Left lung (tissue), 10 donors: ENCODE measurements around the gene FAM171A1. TPM values are rescaled to one million over a fixed set of nuclear protein-coding genes. Genes with fewer than 3 reads are reported as not detected.
"Not testable (repeated sequence)": the region's sequence is repeated elsewhere in the genome, so short reads cannot be mapped to it uniquely, and the experiment has no call there.

ENCODE experiments used
- ATAC-seq: fragments of 200-7000 bp; cut with Tn5 transposase; one replicate; pipeline ENCODE4 v1.9.1; 2020; ENCODE audit warnings: moderate library complexity
- DNase-seq, 4 donors: peaks; one replicate each; pipeline ENCODE4 v3.0.0-alpha.2; 2013 to 2020
- H3K27ac ChIP-seq, 2 donors: fragments of 200-600 bp; sonication (generic) in 1 of 2; one replicate each; pipeline versions ENCODE4 v1.5.0 to v1.8.0; 2020 to 2021
- H3K27me3 ChIP-seq, 2 donors: fragments of 200-600 bp; sonication (generic) in 1 of 2; one replicate each; pipeline versions ENCODE4 v1.5.0 to v1.8.0; 2020 to 2021
- H3K36me3 ChIP-seq, 2 donors: fragments of 200-600 bp; sonication (generic) in 1 of 2; one replicate each; pipeline versions ENCODE4 v1.5.0 to v1.8.0; 2020 to 2021
- H3K4me1 ChIP-seq, 2 donors: fragments of 200-600 bp; one replicate each; pipeline ENCODE4 v1.8.0; 2021
- H3K4me3 ChIP-seq, 2 donors: fragments of 200-600 bp; sonication (generic) in 1 of 2; one replicate each; pipeline versions ENCODE4 v1.5.0 to v1.8.0; 2020 to 2021; ENCODE audit warnings: mild to moderate bottlenecking in 1 of 2
- H3K9me3 ChIP-seq, 2 donors: fragments of 200-600 bp; sonication (generic) in 1 of 2; one replicate each; pipeline versions ENCODE4 v1.5.0 to v1.8.0; 2020 to 2021
- CTCF ChIP-seq, 2 donors: fragments of 200-600 bp; sonication (generic) in 1 of 2; IDR thresholded peaks; one replicate each; pipeline versions ENCODE4 v1.5.0 to v1.8.0; 2021; ENCODE audit warnings: antibody characterized with exemption in 2 of 2
- intact Hi-C, 2 donors: fragments of 100-400 bp; cut with DNase I; formaldehyde crosslinking; loops; one replicate each; pipeline versions ENCODE4 v1.11.2 to v1.14.2; 2022
- polyA plus RNA-seq, 6 donors: library from polyadenylated mRNA; unstranded; fragments of 120-200 nt; gene quantifications; one replicate each; pipeline ENCODE4 v1.2.1, GENCODE V29; 2013; ENCODE audit not compliant: insufficient read length in 6 of 6
- total RNA-seq, 2 donors: library from RNA; stranded (reverse); fragmentation: NEBNext Ultra II Directional; extraction: Animal tissue kit (Norgen Biotek cat#: 25700); gene quantifications; one replicate each; pipeline ENCODE4 v1.2.1, GENCODE V29; 2021
- donor health status: DM: no; HTN: yes; CAD: no.
- donor health status: DM: no; HTN: no; CAD: no.

The FAM171A1 gene
- total and polyA plus RNA-seq, 8 donors = 13.2 to 77.7 (median 65.1) TPM

- Histone ChIP-seq H3K9me3 (no peaks in the 10 kb centered on the region), H3K4me3 (no peak overlapping the region), H3K27ac (no peak overlapping the region), H3K36me3 (no peaks in the 10 kb centered on the region), H3K27me3 (no peaks in the 10 kb centered on the region), H3K4me1 (no peaks in the 10 kb centered on the region)
- no peak for TF ChIP-seq CTCF (IDR thresholded peaks at IDR 0.05)
- intact Hi-C loops = no loop called here
- DNase-seq (no peak), ATAC-seq (no peak)
Observed at GRCh38 chr10:15208221-15208620, 162.9 kb downstream of the FAM171A1 start.

- intact Hi-C loops, ATAC-seq, H3K9me3 ChIP-seq, H3K27me3 ChIP-seq, DNase-seq, H3K4me1 ChIP-seq, H3K36me3 ChIP-seq, H3K27ac ChIP-seq, H3K4me3 ChIP-seq: not testable (repeated sequence)
Observed at GRCh38 chr10:15207410-15207809, 163.7 kb downstream of the FAM171A1 start.

- Histone ChIP-seq H3K27me3 (peaks cover 0 to 20% of the 10 kb centered on the region in 2 donors), H3K36me3 (no peaks in the 10 kb centered on the region), H3K27ac (no peak overlapping the region), H3K9me3 (no peaks in the 10 kb centered on the region), H3K4me3 (no peak overlapping the region), H3K4me1 (peaks cover 0 to 4% of the 10 kb centered on the region in 2 donors)
- no peak for TF ChIP-seq CTCF (IDR thresholded peaks at IDR 0.05)
- DNase-seq (no peak), ATAC-seq (no peak)
- intact Hi-C loops = no loop called here
Observed at GRCh38 chr10:15202639-15203038, 168.4 kb downstream of the FAM171A1 start.

GRCh38 chr10:15202301-15202621 lies 168.8 kb downstream of the FAM171A1 start:
- H3K4me3 ChIP-seq, H3K36me3 ChIP-seq, intact Hi-C loops, H3K4me1 ChIP-seq, H3K9me3 ChIP-seq, DNase-seq, H3K27ac ChIP-seq, ATAC-seq: not testable (repeated sequence)
- H3K27me3 ChIP-seq = peaks cover 0 to 22% of the 10 kb centered on the region in 2 donors

- H3K9me3 ChIP-seq = no peaks in the 10 kb centered on the region
- no peak for ATAC-seq
- H3K36me3 ChIP-seq = no peaks in the 10 kb centered on the region
- no peak overlapping the region for H3K27ac ChIP-seq
- H3K27me3 ChIP-seq = peaks cover 0 to 22% of the 10 kb centered on the region in 2 donors
- intact Hi-C loops = no loop called here
- TF ChIP-seq CTCF (IDR thresholded peaks at IDR 0.05) = no peak
- H3K4me3 ChIP-seq = no peak overlapping the region
- DNase-seq = no peak
- peaks cover 0 to 4% of the 10 kb centered on the region in 2 donors for H3K4me1 ChIP-seq
Observed at GRCh38 chr10:15201589-15202300, 169.3 kb downstream of the FAM171A1 start.

- no peaks in the 10 kb centered on the region for H3K36me3 ChIP-seq
- peaks cover 0 to 9% of the 10 kb centered on the region in 2 donors for H3K4me1 ChIP-seq
- H3K4me3 ChIP-seq = no peak overlapping the region
- ATAC-seq = peak; percentile 60
- no peaks in the 10 kb centered on the region for H3K9me3 ChIP-seq
- H3K27ac ChIP-seq = no peak overlapping the region
- TF ChIP-seq CTCF (IDR thresholded peaks at IDR 0.05) = no peak
- intact Hi-C loops = no loop called here
- DNase-seq = no peak
- peaks cover 0 to 22% of the 10 kb centered on the region in 2 donors for H3K27me3 ChIP-seq
Observed at GRCh38 chr10:15200626-15201025, 170.5 kb downstream of the FAM171A1 start.
